Fibroblast of lung (primary cell): ENCODE data around the gene WDR87. TPM values are rescaled to one million over a fixed set of nuclear protein-coding genes. Genes with fewer than 3 reads are reported as not detected.

ENCODE experiments used
- DNase-seq, 2 donors: peaks; one replicate each; pipeline versions ENCODE4 v3.0.0 to v3.0.0-alpha.2; 2010; ENCODE audit warnings: low read depth in 2 of 2
- H2AFZ ChIP-seq: 2 replicates; pipeline ENCODE4 v1.5.1; 2012; ENCODE audit warnings: low read length, control low read depth, inconsistent platforms
- H3K27ac ChIP-seq: 2 replicates; pipeline ENCODE4 v1.5.1; 2011; ENCODE audit warnings: low read length, control low read depth; ENCODE audit not compliant: insufficient read depth
- H3K27me3 ChIP-seq: 2 replicates; pipeline ENCODE4 v1.5.1; 2011; ENCODE audit warnings: mild to moderate bottlenecking, low read length; ENCODE audit not compliant: control insufficient read depth, insufficient read depth
- H3K36me3 ChIP-seq: 2 replicates; pipeline ENCODE4 v1.5.1; 2011; ENCODE audit warnings: low read length; ENCODE audit not compliant: control insufficient read depth, insufficient read depth
- H3K4me1 ChIP-seq: 2 replicates; pipeline ENCODE4 v1.5.1; 2011; ENCODE audit warnings: low read length; ENCODE audit not compliant: control insufficient read depth, insufficient read depth; ENCODE audit errors: extremely low read depth
- H3K4me2 ChIP-seq: 2 replicates; pipeline ENCODE4 v1.5.1; 2011; ENCODE audit warnings: low read length, control low read depth; ENCODE audit not compliant: insufficient read depth; ENCODE audit errors: extremely low read depth
- H3K4me3 ChIP-seq, 4 experiments: fragments of 200-600 bp in 1 of 4; sonication (generic) in 1 of 4; replicated peaks in 1 of 4; 2 replicates each; pipeline ENCODE4 v1.5.1; 2011 to 2016; ENCODE audit warnings: low read length in 4 of 4, low read depth in 3 of 4, mild to moderate bottlenecking in 3 of 4, control low read depth in 2 of 4, inconsistent platforms in 1 of 4, mixed read lengths in 1 of 4; ENCODE audit not compliant: insufficient read depth in 1 of 4; ENCODE audit errors: control extremely low read depth in 1 of 4
- H3K79me2 ChIP-seq: 2 replicates; pipeline ENCODE4 v1.5.1; 2012; ENCODE audit warnings: mild to moderate bottlenecking, low read length, inconsistent platforms; ENCODE audit not compliant: control insufficient read depth, insufficient read depth
- H3K9ac ChIP-seq: 2 replicates; pipeline ENCODE4 v1.5.1; 2011; ENCODE audit warnings: mild to moderate bottlenecking, low read length, control low read depth; ENCODE audit not compliant: insufficient read depth
- H3K9me3 ChIP-seq: 2 replicates; pipeline ENCODE4 v1.5.1; 2012; ENCODE audit warnings: low read depth, low read length; ENCODE audit not compliant: control insufficient read depth, insufficient read depth
- H4K20me1 ChIP-seq: 2 replicates; pipeline ENCODE4 v1.5.1; 2011; ENCODE audit warnings: low read length; ENCODE audit not compliant: control insufficient read depth, insufficient read depth; ENCODE audit errors: extremely low read depth
- EZH2 ChIP-seq: IDR thresholded peaks from 2 replicates; pipeline ENCODE4 v1.5.1; 2012; ENCODE audit warnings: low read length, control low read depth, mild to moderate bottlenecking; ENCODE audit errors: missing control alignments
- polyA plus RNA-seq, 2 donors: library from polyadenylated mRNA; depleted of rRNA in 1 of 2; stranded (reverse) in 1 of 2; unstranded in 1 of 2; fragments of >200 nt; gene quantifications; 2 replicates each; pipeline ENCODE4 v1.2.1, GENCODE V29; 2011 to 2012; ENCODE audit warnings: missing spikeins in 1 of 2
- total RNA-seq: library from RNA; depleted of rRNA; stranded (reverse); fragments of >200 nt; gene quantifications from 2 replicates; pipeline ENCODE4 v1.2.1, GENCODE V29; 2014
- TF ChIP-seq, protein P1 (sequence below), 2 donors: IDR thresholded peaks in 1 of 2; conservative IDR thresholded peaks in 1 of 2; 1 replicate in 1 of 2; 2 replicates in 1 of 2; pipeline ENCODE4 v1.5.1; 2011 to 2012; ENCODE audit warnings: low read length in 2 of 2, control low read depth in 1 of 2, inconsistent platforms in 1 of 2, low read depth in 1 of 2, mild to moderate bottlenecking in 1 of 2

Gene WDR87
- total and polyA plus RNA-seq, 2 donors (not counting 1 experiment from before 2014, with no cell fraction given), result not detected

DNA sequence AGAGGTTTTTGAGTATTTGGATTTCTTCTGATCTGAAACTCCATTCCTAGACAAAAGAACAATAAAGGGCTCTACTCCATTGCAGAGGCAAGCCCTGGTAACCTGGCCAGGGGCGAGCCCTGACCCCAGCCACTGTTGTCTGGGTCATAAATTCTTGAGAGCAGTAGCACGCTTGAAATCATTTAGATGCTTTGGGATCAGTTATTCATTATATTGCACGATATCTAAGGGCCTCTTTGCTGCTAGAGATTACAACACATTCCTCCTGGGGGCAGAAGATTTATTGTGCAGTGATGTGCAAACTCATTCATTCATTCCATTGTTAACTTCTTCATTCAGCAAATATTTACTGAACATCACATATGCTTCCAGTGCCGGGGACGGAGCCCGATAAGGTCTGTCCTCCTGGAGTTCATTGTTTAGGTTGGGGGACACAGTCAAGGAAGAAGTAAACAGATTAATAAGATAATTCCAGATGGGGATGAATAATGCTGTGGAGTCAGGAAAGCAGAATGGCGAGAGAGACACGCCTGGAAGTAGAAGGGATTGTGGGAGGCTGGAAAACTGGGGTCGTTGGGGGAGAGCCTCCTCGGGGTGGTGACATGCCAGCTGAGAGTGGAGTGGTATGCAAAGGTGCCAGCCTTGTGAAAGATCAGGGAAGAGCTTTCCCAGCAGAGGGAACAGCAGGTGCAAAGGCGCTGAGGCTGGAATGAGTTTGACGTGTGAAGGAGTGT lies 35.6 kb upstream of the WDR87 start:
- Histone ChIP-seq H3K27ac (no peak overlapping the region), H2AFZ (no peak overlapping the region), H3K4me2 (no peak overlapping the region), H4K20me1 (no peaks in the 10 kb centered on the region), H3K9ac (no peak overlapping the region), H3K4me1 (no peaks in the 10 kb centered on the region), H3K27me3 (no peaks in the 10 kb centered on the region), H3K36me3 (no peaks in the 10 kb centered on the region), H3K4me3 (no peak overlapping the region), H3K79me2 (peaks cover 2% of the 10 kb centered on the region), H3K9me3 (no peaks in the 10 kb centered on the region)
- no peak for TF ChIP-seq EZH2
- TF ChIP-seq, protein P1, sequence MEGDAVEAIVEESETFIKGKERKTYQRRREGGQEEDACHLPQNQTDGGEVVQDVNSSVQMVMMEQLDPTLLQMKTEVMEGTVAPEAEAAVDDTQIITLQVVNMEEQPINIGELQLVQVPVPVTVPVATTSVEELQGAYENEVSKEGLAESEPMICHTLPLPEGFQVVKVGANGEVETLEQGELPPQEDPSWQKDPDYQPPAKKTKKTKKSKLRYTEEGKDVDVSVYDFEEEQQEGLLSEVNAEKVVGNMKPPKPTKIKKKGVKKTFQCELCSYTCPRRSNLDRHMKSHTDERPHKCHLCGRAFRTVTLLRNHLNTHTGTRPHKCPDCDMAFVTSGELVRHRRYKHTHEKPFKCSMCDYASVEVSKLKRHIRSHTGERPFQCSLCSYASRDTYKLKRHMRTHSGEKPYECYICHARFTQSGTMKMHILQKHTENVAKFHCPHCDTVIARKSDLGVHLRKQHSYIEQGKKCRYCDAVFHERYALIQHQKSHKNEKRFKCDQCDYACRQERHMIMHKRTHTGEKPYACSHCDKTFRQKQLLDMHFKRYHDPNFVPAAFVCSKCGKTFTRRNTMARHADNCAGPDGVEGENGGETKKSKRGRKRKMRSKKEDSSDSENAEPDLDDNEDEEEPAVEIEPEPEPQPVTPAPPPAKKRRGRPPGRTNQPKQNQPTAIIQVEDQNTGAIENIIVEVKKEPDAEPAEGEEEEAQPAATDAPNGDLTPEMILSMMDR (conservative IDR thresholded peaks at IDR 0.05 in 1 of 2, IDR thresholded peaks at IDR 0.05 in 1 of 2; ENCODE audit: low read depth in 1 of 2, low read length in 2 of 2), result no peak
- no peak for DNase-seq

DNA sequence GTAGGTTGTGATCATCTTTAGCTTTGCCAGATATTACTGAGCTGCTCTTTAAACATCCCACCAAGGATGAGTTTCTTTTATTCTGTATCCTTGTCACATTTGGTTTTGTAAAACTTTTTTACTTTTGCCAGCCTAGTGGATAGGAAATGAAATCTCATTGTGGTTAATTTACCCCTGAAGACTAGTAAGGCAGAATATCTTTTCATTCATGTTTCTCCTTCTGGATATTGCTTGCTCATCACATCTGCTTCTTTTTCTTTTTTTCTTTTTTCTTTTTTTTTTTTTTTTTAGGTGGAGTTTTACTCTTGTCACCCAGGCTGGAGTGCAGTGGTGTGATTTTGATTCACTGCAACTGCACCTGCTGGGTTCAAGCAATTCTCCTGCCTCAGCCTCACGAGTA lies 32.0 kb upstream of the WDR87 start:
- Histone ChIP-seq H3K27ac (no peak overlapping the region), H3K4me1 (no peaks in the 10 kb centered on the region)

DNA sequence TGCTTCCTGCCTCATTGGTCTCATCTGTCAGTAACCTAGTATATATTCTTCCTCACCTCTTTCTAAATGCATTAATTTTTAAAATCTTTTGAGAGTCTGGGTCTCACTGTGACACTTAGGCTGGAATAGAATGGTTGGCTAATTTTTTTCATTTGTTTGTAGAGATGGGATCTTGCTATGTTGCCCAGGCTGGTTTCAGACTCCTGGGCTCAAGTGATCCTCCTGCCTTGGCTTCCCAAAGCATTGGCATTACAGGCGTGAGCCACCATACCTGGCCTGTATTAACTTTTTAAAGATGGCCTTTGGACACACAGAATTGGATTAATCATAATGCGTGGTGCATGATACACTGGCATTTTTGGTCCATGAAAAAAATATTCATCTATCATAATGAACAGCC lies 30.5 kb upstream of the WDR87 start:
- Histone ChIP-seq H3K27me3 (no peaks in the 10 kb centered on the region), H3K4me3 (no peak overlapping the region), H3K36me3 (no peaks in the 10 kb centered on the region), H2AFZ (no peak overlapping the region), H3K4me1 (peaks cover under 1% of the 10 kb centered on the region), H3K9me3 (no peaks in the 10 kb centered on the region), H3K27ac (no peak overlapping the region), H3K79me2 (peaks cover 17% of the 10 kb centered on the region), H3K4me2 (no peak overlapping the region), H4K20me1 (no peaks in the 10 kb centered on the region), H3K9ac (no peak overlapping the region)
- TF ChIP-seq, protein P1 (conservative IDR thresholded peaks at IDR 0.05 in 1 of 2, IDR thresholded peaks at IDR 0.05 in 1 of 2; ENCODE audit: low read depth in 1 of 2, low read length in 2 of 2), result no peak
- TF ChIP-seq EZH2, result no peak
- no peak for DNase-seq

More for the DNA sequence above, 32.0 kb upstream of the WDR87 start:
- no peak for DNase-seq
- Histone ChIP-seq H2AFZ (no peak overlapping the region), H3K4me2 (no peak overlapping the region), H3K36me3 (no peaks in the 10 kb centered on the region), H3K79me2 (peaks cover 15% of the 10 kb centered on the region), H4K20me1 (no peaks in the 10 kb centered on the region), H3K9ac (no peak overlapping the region), H3K27me3 (no peaks in the 10 kb centered on the region), H3K4me3 (no peak overlapping the region), H3K9me3 (no peaks in the 10 kb centered on the region)
- TF ChIP-seq EZH2, result no peak
- TF ChIP-seq, protein P1 (conservative IDR thresholded peaks at IDR 0.05 in 1 of 2, IDR thresholded peaks at IDR 0.05 in 1 of 2; ENCODE audit: low read depth in 1 of 2, low read length in 2 of 2), result no peak
